Measurements from ENCODE around the gene KMT5B.

The KMT5B gene

GRCh38 chr11:68127714-68128681, 85.1 kb downstream of the KMT5B start:
- Histone ChIP-seq H3K4me3 (ENCODE audit: control insufficient read depth in 1 of 7, extremely low read depth in 1 of 7, insufficient read depth in 4 of 7, low read depth in 2 of 7, low read length in 6 of 7) (peak overlapping the region; percentile 19 to 73 (median 55)), H3K36me3 (ENCODE audit: control insufficient read depth in 4 of 4, insufficient read depth in 4 of 4, low read length in 3 of 4) (no peaks in the 10 kb centered on the region), H3K27ac (ENCODE audit: insufficient read depth in 1 of 2, low read depth in 1 of 2, low read length in 2 of 2, poor library complexity in 1 of 2, severe bottlenecking in 2 of 2) (peak overlapping the region in 1 of 2 experiments; percentile 54), H3K4me1 (ENCODE audit: control extremely low read depth in 1 of 4, control insufficient read depth in 4 of 4, insufficient read depth in 4 of 4, low read length in 3 of 4) (peaks cover 0 to 16% (median 8%) of the 10 kb centered on the region in 4 experiments), H3K27me3 (replicated peaks in 2 of 5; ENCODE audit: control insufficient read depth in 4 of 5, insufficient read depth in 5 of 5, low read length in 4 of 5) (no peaks in the 10 kb centered on the region), H3K9me3 (ENCODE audit: control extremely low read depth in 1 of 5, control insufficient read depth in 4 of 5, insufficient read depth in 2 of 5, low read depth in 1 of 5, low read length in 4 of 5) (no peaks in the 10 kb centered on the region)
- DNase-seq, result peak in 2 of 3 donors; percentile 60 to 66
- ChIA-PET POLR2A (interaction anchor here (1.1 kb wide), 1 partner anchor 57 kb away, joined by 3 read pairs; no protein-coding TSS in a partner anchor), CTCF (interaction anchor here (1.2 to 1.7 kb wide), 5 partner anchors 10 to 52 kb away, joined by 3 to 4 read pairs (median 3); no protein-coding TSS in a partner anchor)
- 16% methylated on average over 25 of the region's 48 CpGs for WGBS (ENCODE audit: insufficient coverage)

GRCh38 chr11:68125164-68125563, 87.9 kb downstream of the KMT5B start:
- no peaks in the 10 kb centered on the region for H3K36me3 ChIP-seq (ENCODE audit: control insufficient read depth in 4 of 4, insufficient read depth in 4 of 4, low read length in 3 of 4)
- CTCF ChIA-PET, result no interaction called here
- no peaks in the 10 kb centered on the region for H3K27me3 ChIP-seq (replicated peaks in 2 of 5; ENCODE audit: control insufficient read depth in 4 of 5, insufficient read depth in 5 of 5, low read length in 4 of 5)
- POLR2A ChIA-PET, result no interaction called here
- 100% methylated on average over 2 of the region's 4 CpGs for WGBS (ENCODE audit: insufficient coverage)
- no peak overlapping the region for H3K4me3 ChIP-seq (ENCODE audit: control insufficient read depth in 1 of 7, extremely low read depth in 1 of 7, insufficient read depth in 4 of 7, low read depth in 2 of 7, low read length in 6 of 7)
- H3K4me1 ChIP-seq (ENCODE audit: control extremely low read depth in 1 of 4, control insufficient read depth in 4 of 4, insufficient read depth in 4 of 4, low read length in 3 of 4), result peaks cover 2 to 29% (median 21%) of the 10 kb centered on the region in 4 experiments
- no peak for DNase-seq
- no peak overlapping the region for H3K27ac ChIP-seq (ENCODE audit: insufficient read depth in 1 of 2, low read depth in 1 of 2, low read length in 2 of 2, poor library complexity in 1 of 2, severe bottlenecking in 2 of 2)
- H3K9me3 ChIP-seq (ENCODE audit: control extremely low read depth in 1 of 5, control insufficient read depth in 4 of 5, insufficient read depth in 2 of 5, low read depth in 1 of 5, low read length in 4 of 5), result no peaks in the 10 kb centered on the region

- no peak for DNase-seq
- peaks cover 18 to 40% (median 34%) of the 10 kb centered on the region in 4 experiments for H3K4me1 ChIP-seq (ENCODE audit: control extremely low read depth in 1 of 4, control insufficient read depth in 4 of 4, insufficient read depth in 4 of 4, low read length in 3 of 4)
- WGBS (ENCODE audit: insufficient coverage), result 98% methylated on average over 8 of the region's 9 CpGs
- ChIA-PET POLR2A (no interaction called here), CTCF (no interaction called here)
- H3K27ac ChIP-seq (ENCODE audit: insufficient read depth in 1 of 2, low read depth in 1 of 2, low read length in 2 of 2, poor library complexity in 1 of 2, severe bottlenecking in 2 of 2), result no peak overlapping the region
- H3K4me3 ChIP-seq (ENCODE audit: control insufficient read depth in 1 of 7, extremely low read depth in 1 of 7, insufficient read depth in 4 of 7, low read depth in 2 of 7, low read length in 6 of 7), result no peak overlapping the region
- H3K9me3 ChIP-seq (ENCODE audit: control extremely low read depth in 1 of 5, control insufficient read depth in 4 of 5, insufficient read depth in 2 of 5, low read depth in 1 of 5, low read length in 4 of 5), result no peaks in the 10 kb centered on the region
- peaks cover 0 to 3% (median 0%) of the 10 kb centered on the region in 4 experiments for H3K36me3 ChIP-seq (ENCODE audit: control insufficient read depth in 4 of 4, insufficient read depth in 4 of 4, low read length in 3 of 4)
- no peaks in the 10 kb centered on the region for H3K27me3 ChIP-seq (replicated peaks in 2 of 5; ENCODE audit: control insufficient read depth in 4 of 5, insufficient read depth in 5 of 5, low read length in 4 of 5)
These were observed 90.1 kb downstream of the KMT5B start for GRCh38 chr11:68122936-68123539.

- under 1% methylated on average over 103 of the region's 107 CpGs for WGBS (ENCODE audit: insufficient coverage)
- DNase-seq, result peak; percentile 87 to 96 (median 94)
- Histone ChIP-seq H3K9me3 (ENCODE audit: control extremely low read depth in 1 of 5, control insufficient read depth in 4 of 5, insufficient read depth in 2 of 5, low read depth in 1 of 5, low read length in 4 of 5) (no peaks in the 10 kb centered on the region), H3K36me3 (ENCODE audit: control insufficient read depth in 4 of 4, insufficient read depth in 4 of 4, low read length in 3 of 4) (peaks cover 0 to 15% (median 0%) of the 10 kb centered on the region in 4 experiments), H3K4me1 (ENCODE audit: control extremely low read depth in 1 of 4, control insufficient read depth in 4 of 4, insufficient read depth in 4 of 4, low read length in 3 of 4) (peaks cover 18 to 43% (median 36%) of the 10 kb centered on the region in 4 experiments), H3K27ac (ENCODE audit: insufficient read depth in 1 of 2, low read depth in 1 of 2, low read length in 2 of 2, poor library complexity in 1 of 2, severe bottlenecking in 2 of 2) (peak within 1 kb of the TSS; percentile 74 to 85), H3K27me3 (replicated peaks in 2 of 5; ENCODE audit: control insufficient read depth in 4 of 5, insufficient read depth in 5 of 5, low read length in 4 of 5) (no peaks in the 10 kb centered on the region), H3K4me3 (ENCODE audit: control insufficient read depth in 1 of 7, extremely low read depth in 1 of 7, insufficient read depth in 4 of 7, low read depth in 2 of 7, low read length in 6 of 7) (peak within 1 kb of the TSS; percentile 32 to 89 (median 80))
- ChIA-PET CTCF (interaction anchor here (0.6 kb wide), 1 partner anchor 10 kb away, joined by 3 read pairs; no protein-coding TSS in a partner anchor), POLR2A (interaction anchor here (0.8 kb wide), 1 partner anchor 24 kb away, joined by 3 read pairs; no protein-coding TSS in a partner anchor)
These were observed 91.8 kb downstream of the KMT5B start, which contains the start of gene CHKA for GRCh38 chr11:68121067-68121899. TSS of gene CHKA (minus strand) at chr11:68121388. CDS start at chr11:68121177, 211 bp downstream.

GRCh38 chr11:68120273-68121066, 92.6 kb downstream of the KMT5B start:
- DNase-seq, result peak; percentile 74 to 93 (median 87)
- 0% methylated on average over 36 of the region's 73 CpGs for WGBS (ENCODE audit: insufficient coverage)
- Histone ChIP-seq H3K4me1 (ENCODE audit: control extremely low read depth in 1 of 4, control insufficient read depth in 4 of 4, insufficient read depth in 4 of 4, low read length in 3 of 4) (peaks cover 18 to 51% (median 39%) of the 10 kb centered on the region in 4 experiments), H3K9me3 (ENCODE audit: control extremely low read depth in 1 of 5, control insufficient read depth in 4 of 5, insufficient read depth in 2 of 5, low read depth in 1 of 5, low read length in 4 of 5) (no peaks in the 10 kb centered on the region), H3K27me3 (replicated peaks in 2 of 5; ENCODE audit: control insufficient read depth in 4 of 5, insufficient read depth in 5 of 5, low read length in 4 of 5) (no peaks in the 10 kb centered on the region), H3K4me3 (ENCODE audit: control insufficient read depth in 1 of 7, extremely low read depth in 1 of 7, insufficient read depth in 4 of 7, low read depth in 2 of 7, low read length in 6 of 7) (peak overlapping the region; percentile 32 to 89 (median 80)), H3K36me3 (ENCODE audit: control insufficient read depth in 4 of 4, insufficient read depth in 4 of 4, low read length in 3 of 4) (peaks cover 0 to 18% (median under 1%) of the 10 kb centered on the region in 4 experiments), H3K27ac (ENCODE audit: insufficient read depth in 1 of 2, low read depth in 1 of 2, low read length in 2 of 2, poor library complexity in 1 of 2, severe bottlenecking in 2 of 2) (peak overlapping the region; percentile 54 to 73)
- CTCF ChIA-PET, result no interaction called here
- POLR2A ChIA-PET, result no interaction called here

All from common myeloid progenitor, CD34-positive (primary cell).